Activated naive CD4-positive, alpha-beta T cell treated with anti-CD3 and anti-CD28 coated beads for 36 hours (primary cell): ENCODE data around the gene ELP1. TPM values are rescaled to one million over a fixed set of nuclear protein-coding genes. Genes with fewer than 3 reads are reported as not detected.

Source experiments
- CTCF ChIA-PET: fragments of 350-600 bp; sonication (Branson Sonifier 250); formaldehyde crosslinking; loops from one replicate; lab custom pipeline; 2021; ENCODE audit warnings: antibody characterized with exemption; lab: Charles Lee
- DNase-seq: peaks from one replicate; pipeline ENCODE4 v3.0.0-alpha.2; 2020
- H3K27ac Mint-ChIP-seq: one replicate; pipeline ENCODE4 v1.8.0; 2021; ENCODE audit warnings: mild to moderate bottlenecking, mixed read lengths
- H3K27me3 Mint-ChIP-seq: one replicate; pipeline ENCODE4 v1.8.0; 2021; ENCODE audit warnings: low read depth, mixed read lengths
- H3K36me3 Mint-ChIP-seq: one replicate; pipeline ENCODE4 v1.8.0; 2021; ENCODE audit warnings: low read depth, mixed read lengths
- H3K4me1 Mint-ChIP-seq: one replicate; pipeline ENCODE4 v1.8.0; 2021; ENCODE audit warnings: low read depth, mixed read lengths
- H3K4me3 Mint-ChIP-seq: one replicate; pipeline ENCODE4 v1.8.0; 2021; ENCODE audit warnings: mild to moderate bottlenecking, moderate library complexity, mixed read lengths
- H3K9me3 Mint-ChIP-seq: one replicate; pipeline ENCODE4 v1.8.0; 2021; ENCODE audit warnings: mixed read lengths
- intact Hi-C: fragments of 100-400 bp; cut with micrococcal nuclease; formaldehyde crosslinking; loops from one replicate; pipeline ENCODE4 v1.15.1; 2023
- total RNA-seq, 2 experiments: library from RNA; stranded (reverse); gene quantifications; one replicate each; pipeline ENCODE4 v1.2.3, GENCODE V29; 2021

The ELP1 gene
- total RNA-seq, 2 experiments from 2014 or later, result 22.3 to 27.3 TPM

DNA sequence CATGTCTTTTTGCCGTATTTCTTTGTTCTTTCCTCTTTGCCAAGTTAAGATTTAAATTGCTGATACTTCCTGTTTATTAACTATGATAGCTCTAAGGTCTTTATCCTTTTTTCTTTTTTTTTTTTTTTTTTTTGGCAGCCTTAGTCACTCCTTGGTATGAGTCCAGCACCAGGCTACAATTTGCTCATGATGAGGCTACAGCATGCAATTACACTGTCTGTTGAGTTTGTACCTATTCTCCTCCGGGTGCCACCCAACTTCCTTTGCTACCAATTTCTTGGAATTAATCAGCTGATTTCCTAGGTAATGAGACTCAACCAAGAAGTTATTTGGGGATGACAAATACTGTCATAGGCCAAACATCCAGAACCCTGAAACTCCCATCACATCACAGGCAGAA is 103.7 kb downstream of the ELP1 start:
- H3K9me3 Mint-ChIP-seq, result no peaks in the 10 kb centered on the region
- H3K27ac Mint-ChIP-seq, result no peak overlapping the region
- DNase-seq, result no peak
- CTCF ChIA-PET, result no interaction called here
- H3K4me1 Mint-ChIP-seq, result no peaks in the 10 kb centered on the region
- H3K27me3 Mint-ChIP-seq, result peaks cover 3% of the 10 kb centered on the region
- intact Hi-C loops, result no loop called here
- no peak overlapping the region for H3K4me3 Mint-ChIP-seq
- peaks cover 1% of the 10 kb centered on the region for H3K36me3 Mint-ChIP-seq

DNA sequence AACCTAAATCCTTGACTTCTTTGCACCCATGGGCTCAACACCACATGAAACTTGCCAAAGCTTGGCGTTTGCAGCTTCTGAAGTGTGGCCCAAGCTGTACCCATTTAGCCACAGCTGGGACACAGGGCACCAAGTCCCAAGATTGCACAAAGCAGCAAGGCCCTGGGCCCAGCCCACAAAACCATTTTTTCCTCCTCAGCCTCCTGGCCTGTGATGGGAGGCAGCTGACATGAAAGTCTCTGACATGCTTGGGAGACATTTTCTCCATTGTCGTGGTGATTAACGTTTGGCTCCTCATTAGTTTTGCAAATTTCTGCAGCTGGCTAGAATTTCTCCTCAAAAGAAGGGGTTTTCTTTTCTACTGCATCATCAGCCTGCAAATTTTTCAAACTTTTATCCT is 110.1 kb downstream of the ELP1 start:
- intact Hi-C loops, result no loop called here
- Mint-ChIP-seq H3K27ac (no peak overlapping the region), H3K4me3 (no peak overlapping the region), H3K27me3 (peaks cover 7% of the 10 kb centered on the region), H3K4me1 (no peaks in the 10 kb centered on the region), H3K36me3 (peaks cover 15% of the 10 kb centered on the region), H3K9me3 (peaks cover 23% of the 10 kb centered on the region)
- DNase-seq, result no peak
- CTCF ChIA-PET, result no interaction called here

Other genes starting within 250 kb of the ELP1 start
- gene ACTL7B, start 78.1 kb downstream of the ELP1 start, total RNA-seq, result not detected
- gene ACTL7A, start 71.9 kb downstream of the ELP1 start, total RNA-seq, result not detected
- gene ABITRAM, start 276 bp upstream of the ELP1 start, total RNA-seq, result 10 to 100 TPM; 10.7 to 11.2 TPM
- 10 to 100 TPM; 18.4 to 19.0 TPM for gene CTNNAL1, start 79.4 kb upstream of the ELP1 start, total RNA-seq
- gene TMEM245, start 185.8 kb upstream of the ELP1 start, total RNA-seq, result 10 to 100 TPM; 19.9 TPM
- gene FRRS1L, start 233.1 kb upstream of the ELP1 start, total RNA-seq, result not detected